Body of pancreas (tissue), 4 donors: ENCODE results near the gene STYK1. TPM values are rescaled to one million over a fixed set of nuclear protein-coding genes. Genes with fewer than 3 reads are reported as not detected.
"Not testable (repeated sequence)": the region's sequence is repeated elsewhere in the genome, so short reads cannot be mapped to it uniquely, and the experiment has no call there.

Experiments
- ATAC-seq: fragments of 150-250 bp; one replicate; pipeline ENCODE4 v1.9.1; 2016
- DNase-seq, 4 donors: peaks; one replicate each; pipeline ENCODE4 v3.0.0-alpha.2; 2019
- H3K27ac ChIP-seq, 4 donors: fragments of 200-600 bp; sonication (generic); 1 replicate in 3 of 4; 2 replicates in 1 of 4; pipeline versions ENCODE4 v1.5.1 to v1.6.1; 2016 to 2019; ENCODE audit warnings: mild to moderate bottlenecking in 1 of 4, mixed read lengths in 1 of 4, moderate library complexity in 1 of 4
- H3K27me3 ChIP-seq, 2 donors: fragments of 200-600 bp; sonication (generic); one replicate each; pipeline ENCODE4 v1.6.0; 2016; ENCODE audit warnings: mild to moderate bottlenecking in 1 of 2
- H3K36me3 ChIP-seq, 2 donors: fragments of 200-600 bp; sonication (generic); replicated peaks in 1 of 2; 2 replicates each; pipeline ENCODE4 v1.5.1; 2016; ENCODE audit warnings: low read depth in 2 of 2; ENCODE audit not compliant: insufficient read depth in 1 of 2
- H3K4me1 ChIP-seq: fragments of 200-600 bp; sonication (generic); one replicate; pipeline ENCODE4 v1.6.0; 2016
- H3K4me3 ChIP-seq, 2 donors: fragments of 200-600 bp; sonication (generic); 1 replicate in 1 of 2; 2 replicates in 1 of 2; pipeline ENCODE4 v1.5.1; 2016 to 2019
- H3K9me3 ChIP-seq, 3 donors: fragments of 200-600 bp; sonication (generic); 1 replicate in 2 of 3; 2 replicates in 1 of 3; pipeline ENCODE4 v1.5.1; 2016
- CTCF ChIP-seq, 7 experiments: fragments of 450-650 bp in 4 of 7; fragments of 200-600 bp in 3 of 7; sonication (generic) in 3 of 7; IDR thresholded peaks; one replicate each; pipeline ENCODE4 v1.5.1; 2016 to 2019; ENCODE audit warnings: antibody characterized with exemption in 7 of 7
- POLR2A ChIP-seq, 3 donors: fragments of 450-650 bp; IDR thresholded peaks; one replicate each; pipeline ENCODE4 v1.6.1; 2016; ENCODE audit warnings: antibody characterized with exemption in 3 of 3, mild to moderate bottlenecking in 2 of 3
- WGBS, 2 donors: methylation state at CpG; one replicate each; pipeline ENCODE4 v1.1.5; 2017; 5-methylcytosine and 5-hydroxymethylcytosine counted together
- intact Hi-C: fragments of 100-400 bp; cut with DNase I; formaldehyde crosslinking; loops from one replicate; pipeline ENCODE4 v1.15.1; 2023
- total RNA-seq, 2 donors: library from RNA; depleted of rRNA; stranded (reverse); fragments of >200 nt; gene quantifications; one replicate each; pipeline ENCODE4 v1.1.0, GENCODE V29; 2016

STYK1 gene
- total RNA-seq, 2 donors from 2014 or later = 0.26 TPM; not detected in 1

- intact Hi-C loops = no loop called here
- no peak overlapping the region for H3K27ac ChIP-seq
- DNase-seq = no peak
- H3K36me3 ChIP-seq = peaks cover 0 to 3% of the 10 kb centered on the region in 2 donors
- TF ChIP-seq CTCF (IDR thresholded peaks at IDR 0.05) = no peak
- TF ChIP-seq POLR2A (IDR thresholded peaks at IDR 0.05) = no peak
- H3K4me3 ChIP-seq = no peak overlapping the region
- 90 to 100% methylated on average over 3 of the region's 3 CpGs for WGBS, 2 donors
- no peaks in the 10 kb centered on the region for H3K27me3 ChIP-seq
- no peaks in the 10 kb centered on the region for H3K4me1 ChIP-seq
- ATAC-seq = no peak
- no peaks in the 10 kb centered on the region for H3K9me3 ChIP-seq
Observed at GRCh38 chr12:10590966-10591365, 82.9 kb downstream of the STYK1 start.

- Histone ChIP-seq H3K9me3 (no peaks in the 10 kb centered on the region), H3K27ac (no peak overlapping the region), H3K36me3 (no peaks in the 10 kb centered on the region), H3K4me1 (no peaks in the 10 kb centered on the region), H3K4me3 (no peak overlapping the region), H3K27me3 (no peaks in the 10 kb centered on the region)
- ATAC-seq (no peak), DNase-seq (no peak)
- TF ChIP-seq POLR2A (IDR thresholded peaks at IDR 0.05) (no peak), CTCF (IDR thresholded peaks at IDR 0.05) (no peak)
- intact Hi-C loops = no loop called here
- 75 to 88% methylated on average over 1 of the region's 1 CpG for WGBS, 2 donors
Observed at GRCh38 chr12:10584415-10584814, 89.4 kb downstream of the STYK1 start.

- Histone ChIP-seq H3K4me3 (no peak overlapping the region), H3K36me3 (no peaks in the 10 kb centered on the region), H3K9me3 (no peaks in the 10 kb centered on the region), H3K27me3 (no peaks in the 10 kb centered on the region), H3K4me1 (no peaks in the 10 kb centered on the region), H3K27ac (no peak overlapping the region)
- intact Hi-C loops = no loop called here
- 91 to 92% methylated on average over 3 of the region's 3 CpGs for WGBS, 2 donors
- no peak for ATAC-seq
- TF ChIP-seq POLR2A (IDR thresholded peaks at IDR 0.05) (no peak), CTCF (IDR thresholded peaks at IDR 0.05) (no peak)
- no peak for DNase-seq
Observed at GRCh38 chr12:10582704-10583103, 91.1 kb downstream of the STYK1 start.

- WGBS, 2 donors = 76 to 78% methylated on average over 3 of the region's 3 CpGs
- H3K27me3 ChIP-seq, ATAC-seq, H3K36me3 ChIP-seq, H3K4me1 ChIP-seq, H3K9me3 ChIP-seq, H3K27ac ChIP-seq, DNase-seq, H3K4me3 ChIP-seq, intact Hi-C loops: not testable (repeated sequence)
Observed at GRCh38 chr12:10582133-10582532, 91.7 kb downstream of the STYK1 start.

DNA sequence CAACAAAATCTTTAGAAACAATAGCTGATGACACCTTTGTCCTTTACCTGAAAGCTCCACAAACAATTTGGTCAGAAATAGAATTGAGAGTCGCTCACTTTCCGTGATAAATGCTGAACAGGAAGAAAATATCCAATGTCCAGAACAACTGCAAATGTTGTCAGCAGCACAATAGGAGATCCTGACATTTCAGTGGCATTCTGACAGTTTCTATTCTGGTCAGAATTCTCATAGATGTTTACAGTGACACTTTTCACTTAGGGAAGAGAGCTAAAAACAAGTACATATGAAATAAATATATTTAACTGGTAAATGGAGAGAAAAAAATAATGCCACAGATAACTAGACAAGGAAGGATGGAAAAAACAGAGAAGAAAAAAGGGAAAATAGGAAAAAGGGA lies 99.5 kb downstream of the STYK1 start:
- 55 to 66% methylated on average over 2 of the region's 2 CpGs for WGBS, 2 donors
- intact Hi-C loops = no loop called here
- no peak for ATAC-seq

DNA sequence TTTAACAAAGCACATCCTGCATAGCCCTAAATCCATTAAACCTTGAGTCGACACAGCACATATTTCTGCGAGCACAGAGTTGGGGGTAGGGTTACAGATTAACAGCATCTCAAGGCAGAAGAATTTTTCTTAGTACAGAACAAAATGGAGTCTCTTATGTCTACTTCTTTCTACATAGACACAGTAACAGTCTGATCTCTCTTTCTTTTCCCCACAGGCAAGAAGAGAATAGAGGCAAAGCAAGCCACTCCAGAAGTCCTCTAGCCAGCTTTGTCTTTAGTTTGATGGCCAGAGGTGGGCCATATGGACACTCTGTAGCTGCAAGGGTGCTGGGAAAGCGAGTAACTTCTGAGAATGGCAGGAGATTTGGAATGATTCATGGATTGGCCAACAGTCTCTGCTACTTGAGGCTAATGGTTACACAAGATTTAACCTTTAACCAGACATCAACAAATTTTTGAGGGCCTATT lies 101.8 kb downstream of the STYK1 start:
- H3K4me1 ChIP-seq, DNase-seq, H3K27ac ChIP-seq, H3K36me3 ChIP-seq, ATAC-seq, intact Hi-C loops, H3K4me3 ChIP-seq, H3K9me3 ChIP-seq, H3K27me3 ChIP-seq: not testable (repeated sequence)
- 19 to 42% methylated on average over 3 of the region's 3 CpGs for WGBS, 2 donors

More for the DNA sequence above, 99.5 kb downstream of the STYK1 start:
- Histone ChIP-seq H3K4me3 (no peak overlapping the region), H3K4me1 (no peaks in the 10 kb centered on the region), H3K36me3 (no peaks in the 10 kb centered on the region), H3K9me3 (no peaks in the 10 kb centered on the region), H3K27ac (no peak overlapping the region), H3K27me3 (peaks cover 0 to 2% of the 10 kb centered on the region in 2 donors)
- TF ChIP-seq POLR2A (IDR thresholded peaks at IDR 0.05) (no peak), CTCF (IDR thresholded peaks at IDR 0.05) (no peak)
- no peak for DNase-seq
